Fibroblast of lung (primary cell): ENCODE measurements around the gene CHD5.

Experiments used
- EZH2 ChIP-seq: IDR thresholded peaks from 2 replicates; pipeline ENCODE4 v1.5.1; 2012; ENCODE audit warnings: low read length, control low read depth, mild to moderate bottlenecking; ENCODE audit errors: missing control alignments
- TF ChIP-seq, protein P1 (sequence below), 2 donors: IDR thresholded peaks in 1 of 2; conservative IDR thresholded peaks in 1 of 2; 1 replicate in 1 of 2; 2 replicates in 1 of 2; pipeline ENCODE4 v1.5.1; 2011 to 2012; ENCODE audit warnings: low read length in 2 of 2, control low read depth in 1 of 2, inconsistent platforms in 1 of 2, low read depth in 1 of 2, mild to moderate bottlenecking in 1 of 2

DNA sequence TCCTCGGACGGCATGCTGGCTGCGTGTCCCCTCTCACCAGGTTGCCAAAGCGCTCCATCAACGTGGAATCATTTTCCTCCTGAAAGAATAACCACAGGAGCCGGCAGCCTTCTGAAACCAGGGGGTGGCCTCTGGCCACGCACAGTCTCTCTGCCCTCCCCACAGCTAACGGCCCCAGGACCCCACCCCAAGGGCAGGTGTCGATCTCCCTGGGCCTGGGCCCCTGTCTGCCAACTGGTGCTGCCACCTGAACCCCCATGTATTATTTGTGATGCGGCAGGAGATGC, 88.4 kb downstream of the CHD5 start:
- TF ChIP-seq, protein P1, sequence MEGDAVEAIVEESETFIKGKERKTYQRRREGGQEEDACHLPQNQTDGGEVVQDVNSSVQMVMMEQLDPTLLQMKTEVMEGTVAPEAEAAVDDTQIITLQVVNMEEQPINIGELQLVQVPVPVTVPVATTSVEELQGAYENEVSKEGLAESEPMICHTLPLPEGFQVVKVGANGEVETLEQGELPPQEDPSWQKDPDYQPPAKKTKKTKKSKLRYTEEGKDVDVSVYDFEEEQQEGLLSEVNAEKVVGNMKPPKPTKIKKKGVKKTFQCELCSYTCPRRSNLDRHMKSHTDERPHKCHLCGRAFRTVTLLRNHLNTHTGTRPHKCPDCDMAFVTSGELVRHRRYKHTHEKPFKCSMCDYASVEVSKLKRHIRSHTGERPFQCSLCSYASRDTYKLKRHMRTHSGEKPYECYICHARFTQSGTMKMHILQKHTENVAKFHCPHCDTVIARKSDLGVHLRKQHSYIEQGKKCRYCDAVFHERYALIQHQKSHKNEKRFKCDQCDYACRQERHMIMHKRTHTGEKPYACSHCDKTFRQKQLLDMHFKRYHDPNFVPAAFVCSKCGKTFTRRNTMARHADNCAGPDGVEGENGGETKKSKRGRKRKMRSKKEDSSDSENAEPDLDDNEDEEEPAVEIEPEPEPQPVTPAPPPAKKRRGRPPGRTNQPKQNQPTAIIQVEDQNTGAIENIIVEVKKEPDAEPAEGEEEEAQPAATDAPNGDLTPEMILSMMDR (conservative IDR thresholded peaks at IDR 0.05 in 1 of 2, IDR thresholded peaks at IDR 0.05 in 1 of 2; ENCODE audit: low read depth in 1 of 2, low read length in 2 of 2): no peak
- no peak for TF ChIP-seq EZH2
